C4-2B (cell line): ENCODE data around the gene PRKCH.

ENCODE experiments used
- H3K27ac ChIP-seq: fragments of 450-650 bp; 2 replicates; pipeline ENCODE4 v1.5.1; 2017
- CTCF ChIP-seq: fragments of 450-650 bp; conservative IDR thresholded peaks from 2 replicates; pipeline ENCODE4 v1.5.1; 2017; ENCODE audit warnings: mild to moderate bottlenecking
- ZFX ChIP-seq: fragments of 450-650 bp; IDR thresholded peaks from 2 replicates; pipeline ENCODE4 v1.6.1; 2017

PRKCH gene

DNA sequence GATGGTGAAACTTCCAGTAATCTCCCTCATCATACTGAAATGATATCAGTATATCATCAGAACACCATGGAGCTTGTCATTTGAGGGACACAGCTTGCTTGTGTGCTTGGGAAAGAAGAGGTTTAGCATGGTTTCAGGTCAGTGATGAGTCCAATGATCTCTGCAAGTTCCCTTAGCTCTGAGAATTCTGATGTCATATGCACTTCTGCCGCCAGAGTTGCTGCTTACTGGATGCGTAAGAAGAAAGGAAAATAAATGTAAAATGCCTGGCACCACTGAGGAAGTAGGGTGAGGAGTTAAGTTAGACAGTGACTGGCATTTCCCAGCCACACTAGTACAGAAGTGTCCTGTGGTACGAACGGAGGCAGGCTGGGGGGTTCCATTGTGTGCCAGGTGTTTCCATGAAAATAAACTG lies 22.6 kb downstream of the PRKCH start:
- TF ChIP-seq CTCF (no peak), ZFX (no peak)
- H3K27ac ChIP-seq: no peak overlapping the region

GRCh38 chr14:61344437-61345150 lies 23.2 kb downstream of the PRKCH start:
- TF ChIP-seq CTCF (no peak), ZFX (no peak)
- no peak overlapping the region for H3K27ac ChIP-seq

DNA sequence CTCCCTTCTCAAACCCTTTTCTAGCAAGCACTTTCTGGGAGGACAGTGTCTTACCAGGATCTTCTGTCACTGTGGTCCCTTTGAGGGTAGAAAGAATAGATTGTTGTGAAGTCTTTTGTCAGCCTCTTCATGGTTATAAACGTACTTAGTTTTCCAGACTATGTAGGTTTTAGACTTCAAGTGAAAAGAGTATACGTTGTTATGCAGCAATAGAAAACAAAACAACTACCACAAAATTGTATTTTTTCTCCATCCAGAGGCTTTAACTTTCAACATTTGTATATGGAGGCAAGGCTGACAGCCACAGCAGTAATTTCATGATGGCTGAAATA lies 23.7 kb downstream of the PRKCH start:
- no peak overlapping the region for H3K27ac ChIP-seq
- no peak for TF ChIP-seq CTCF
- no peak for TF ChIP-seq ZFX

- no peak for TF ChIP-seq CTCF
- no peak for TF ChIP-seq ZFX
- no peak overlapping the region for H3K27ac ChIP-seq
Measured at GRCh38 chr14:61346221-61346620, 24.8 kb downstream of the PRKCH start.

GRCh38 chr14:61346793-61347192 lies 25.4 kb downstream of the PRKCH start:
- no peak for TF ChIP-seq CTCF
- TF ChIP-seq ZFX: no peak
- H3K27ac ChIP-seq: no peak overlapping the region

- TF ChIP-seq ZFX: no peak
- TF ChIP-seq CTCF: no peak
- no peak overlapping the region for H3K27ac ChIP-seq
Measured at GRCh38 chr14:61347826-61348443, 26.6 kb downstream of the PRKCH start.

DNA sequence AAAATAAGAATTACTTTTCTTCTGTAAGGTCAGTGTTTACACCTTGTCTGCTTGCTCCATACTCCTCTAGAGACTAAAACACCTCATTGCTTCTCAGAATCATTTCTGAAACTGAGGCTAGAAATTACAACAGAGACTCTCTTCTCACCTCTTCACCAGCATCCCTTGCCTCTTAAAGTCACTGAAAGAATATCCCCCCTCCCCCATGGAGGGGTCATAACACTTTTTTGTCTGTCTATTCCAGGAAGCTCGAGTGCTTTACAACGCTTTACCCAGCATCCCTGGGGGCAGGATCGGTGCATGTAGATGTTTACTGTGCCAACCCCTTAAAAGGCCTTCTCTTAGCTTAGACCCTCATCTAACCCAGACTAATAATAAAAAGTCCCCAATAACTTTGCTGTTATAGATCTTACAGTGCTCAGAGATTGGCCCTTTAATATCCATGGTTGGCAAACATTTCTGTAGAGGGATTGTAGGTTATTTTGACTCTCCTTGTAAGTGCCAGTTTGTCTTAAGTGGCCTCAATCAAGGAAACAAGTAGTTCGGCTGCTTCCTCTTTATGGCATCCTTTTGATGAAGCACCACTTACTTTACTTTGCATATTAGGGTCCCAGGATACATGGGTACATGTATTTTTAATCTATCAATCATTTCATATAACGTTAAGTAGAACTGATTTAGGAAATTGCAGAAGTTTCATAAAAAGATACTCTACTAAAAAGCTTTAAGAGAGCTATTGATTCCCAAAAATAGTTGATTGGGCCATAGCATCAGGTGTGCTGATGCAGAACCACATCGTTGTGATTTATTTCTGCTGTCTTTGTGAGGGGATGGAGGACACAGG lies 29.3 kb downstream of the PRKCH start:
- H3K27ac ChIP-seq: no peak overlapping the region
- TF ChIP-seq ZFX (no peak), CTCF (no peak)
